GM12878 (cell line): Measurements from ENCODE around the gene SIL1. TPM values are rescaled to one million over a fixed set of nuclear protein-coding genes. Genes with fewer than 3 reads are reported as not detected.

Experiments used
- ATAC-seq: fragments of 200-7000 bp; cut with Tn5 transposase; 3 replicates; pipeline ENCODE4 v1.9.1; 2020; ENCODE audit warnings: mild to moderate bottlenecking, moderate library complexity
- BruUV-seq: library from RNA; stranded (reverse); fragments of 400-500 nt; replicated peaks from 2 replicates; lab custom pipeline; 2021; lab: Mats Ljungman, UMichigan
- CTCF ChIA-PET: fragments of 300-600 bp; sonication (Branson Sonifier 250); formaldehyde crosslinking; extraction: SDS; loops from one replicate; lab custom pipeline; 2021; ENCODE audit warnings: inconsistent platforms; lab: Yijun Ruan, JAX
- POLR2A ChIA-PET: fragments of 350-600 bp; formaldehyde crosslinking; extraction: SDS; loops from one replicate; lab custom pipeline; 2021; ENCODE audit warnings: inconsistent platforms; lab: Charles Lee
- RAD21 ChIA-PET: fragments of 300-600 bp; sonication (Branson Sonifier 250); formaldehyde crosslinking; loops from one replicate; lab custom pipeline; 2023; ENCODE audit warnings: antibody characterized with exemption; ENCODE audit not compliant: unreplicated experiment; lab: Charles Lee
- SMC1A ChIA-PET: fragments of 300-600 bp; sonication (Branson Sonifier 250); formaldehyde crosslinking; loops from one replicate; lab custom pipeline; 2023; ENCODE audit not compliant: unreplicated experiment, uncharacterized antibody; lab: Charles Lee
- DNase-seq: peaks from one replicate; pipeline ENCODE4 v3.0.0-alpha.2; 2011; ENCODE audit warnings: low read depth, low spot score
- FAIRE-seq: peaks from 3 replicates; lab custom pipeline; 2011; peaks lifted over from hg19 to GRCh38; lab: Jason Lieb, UNC
- H2AFZ ChIP-seq: 2 replicates; pipeline ENCODE4 v1.6.0; 2011; ENCODE audit warnings: low read depth, low read length, control low read depth; ENCODE audit not compliant: control insufficient read depth
- H3K27ac ChIP-seq: 2 replicates; pipeline ENCODE4 v1.5.1; 2011; ENCODE audit warnings: control low read depth; ENCODE audit not compliant: control insufficient read depth, insufficient read depth
- H3K27me3 ChIP-seq, 2 experiments: replicated peaks in 1 of 2; 2 replicates each; pipeline versions ENCODE4 v1.6.0 to v1.6.1; 2011; ENCODE audit warnings: low read length in 1 of 2; ENCODE audit not compliant: control insufficient read depth in 2 of 2, insufficient read depth in 2 of 2
- H3K36me3 ChIP-seq, 2 experiments: 2 replicates each; pipeline ENCODE4 v1.5.1; 2011; ENCODE audit warnings: low read length in 1 of 2; ENCODE audit not compliant: control insufficient read depth in 2 of 2, insufficient read depth in 2 of 2
- H3K4me1 ChIP-seq: 2 replicates; pipeline ENCODE4 v1.6.1; 2011; ENCODE audit warnings: mild to moderate bottlenecking, low read length, moderate library complexity, mixed read lengths; ENCODE audit not compliant: control insufficient read depth, insufficient read depth
- H3K4me2 ChIP-seq: 2 replicates; pipeline ENCODE4 v1.6.0; 2011; ENCODE audit warnings: control low read depth; ENCODE audit not compliant: control insufficient read depth, insufficient read depth
- H3K4me3 ChIP-seq: fragments of 200-600 bp; sonication (generic); 2 replicates; pipeline ENCODE4 v1.5.1; 2016
- H3K79me2 ChIP-seq: 2 replicates; pipeline ENCODE4 v1.6.0; 2011; ENCODE audit warnings: low read length; ENCODE audit not compliant: control insufficient read depth, insufficient read depth
- H3K9ac ChIP-seq: 2 replicates; pipeline ENCODE4 v1.8.0; 2011; ENCODE audit warnings: low read length, control low read depth, mixed read lengths; ENCODE audit not compliant: control insufficient read depth, insufficient read depth
- H3K9me3 ChIP-seq: replicated peaks from 3 replicates; pipeline ENCODE4 v1.5.1; 2011; ENCODE audit warnings: mild to moderate bottlenecking, low read length; ENCODE audit not compliant: control insufficient read depth, insufficient read depth
- H4K20me1 ChIP-seq: 2 replicates; pipeline ENCODE4 v1.6.0; 2011; ENCODE audit not compliant: control insufficient read depth, insufficient read depth
- ATF2 ChIP-seq: IDR thresholded peaks from 2 replicates; pipeline ENCODE4 v1.6.1; 2012; ENCODE audit warnings: low read length, inconsistent platforms
- ATF3 ChIP-seq: IDR thresholded peaks from 2 replicates; pipeline ENCODE4 v1.6.1; 2011; ENCODE audit warnings: low read depth, mild to moderate bottlenecking, low read length, moderate library complexity, borderline replicate concordance; ENCODE audit errors: extremely low read depth
- BMI1 ChIP-seq: fragments of 450-650 bp; IDR thresholded peaks from 2 replicates; pipeline ENCODE4 v1.6.1; 2016; ENCODE audit warnings: mild to moderate bottlenecking, moderate library complexity, borderline replicate concordance
- CBFB ChIP-seq: IDR thresholded peaks from 2 replicates; pipeline ENCODE4 v1.6.1; 2016; ENCODE audit warnings: antibody characterized with exemption, low read depth
- CUX1 ChIP-seq: IDR thresholded peaks from 2 replicates; pipeline ENCODE4 v1.6.1; 2012; ENCODE audit warnings: improper control_type of control experiment, low read depth, low read length; ENCODE audit not compliant: insufficient replicate concordance
- EED ChIP-seq: sonication (generic); IDR thresholded peaks from 2 replicates; pipeline ENCODE4 v1.6.1; 2016; ENCODE audit warnings: antibody characterized with exemption, low read depth
- JUNB ChIP-seq: IDR thresholded peaks from 2 replicates; pipeline ENCODE4 v1.6.1; 2016; ENCODE audit warnings: antibody characterized with exemption, mild to moderate bottlenecking
- NFYA ChIP-seq: IDR thresholded peaks from 2 replicates; pipeline ENCODE4 v1.6.1; 2011; ENCODE audit warnings: low read depth, mild to moderate bottlenecking, low read length, improper control_type of control experiment, borderline replicate concordance
- NR2C1 ChIP-seq: fragments of 450-650 bp; IDR thresholded peaks from 2 replicates; pipeline ENCODE4 v1.6.1; 2017; ENCODE audit warnings: antibody characterized with exemption, mild to moderate bottlenecking, moderate library complexity
- NR2C2 ChIP-seq: IDR thresholded peaks from 2 replicates; pipeline ENCODE4 v1.6.1; 2011; ENCODE audit warnings: borderline replicate concordance, low read depth; ENCODE audit not compliant: control insufficient read depth, insufficient read length
- NRF1 ChIP-seq: conservative IDR thresholded peaks from 2 replicates; pipeline ENCODE4 v1.6.1; 2011; ENCODE audit warnings: mild to moderate bottlenecking, low read depth, low read length, improper control_type of control experiment
- RBBP5 ChIP-seq: fragments of 200-600 bp; sonication (generic); conservative IDR thresholded peaks from 2 replicates; pipeline ENCODE4 v1.6.1; 2016
- RELA ChIP-seq: fragments of 450-650 bp; IDR thresholded peaks from 2 replicates; pipeline ENCODE4 v1.8.0; 2014; ENCODE audit warnings: borderline replicate concordance; ENCODE audit not compliant: partially characterized antibody
- SMAD1 ChIP-seq: fragments of 450-650 bp; IDR thresholded peaks from 2 replicates; pipeline ENCODE4 v1.6.1; 2018; ENCODE audit warnings: mild to moderate bottlenecking, low read depth; ENCODE audit not compliant: partially characterized antibody
- ZNF274 ChIP-seq: IDR thresholded peaks from one replicate; pipeline ENCODE4 v1.8.0; 2011; ENCODE audit not compliant: insufficient read length, insufficient read depth
- WGBS: methylation state at CpG from one replicate; pipeline ENCODE4 v1.1.6; 2016; ENCODE audit warnings: low lambda C conversion rate; ENCODE audit not compliant: insufficient replicate concordance, insufficient coverage; ENCODE audit errors: missing lambda C conversion rate; 5-methylcytosine and 5-hydroxymethylcytosine counted together
- in situ Hi-C: fragments of 300-500 bp; cut with MboI; formaldehyde crosslinking; loops from 9 replicates; pipeline ENCODE4 v1.14.3; 2018; ENCODE audit warnings: mixed read lengths
- intact Hi-C: fragments of 100-400 bp; cut with micrococcal nuclease; formaldehyde crosslinking; loops from one replicate; pipeline ENCODE4 v1.14.2; 2022; ENCODE audit not compliant: unreplicated experiment
- polyA plus RNA-seq, 11 experiments: library from polyadenylated mRNA; depleted of rRNA in 4 of 11; unstranded in 6 of 11; stranded (reverse) in 5 of 11; fragments of >200 nt; fragmentation: Nextera tagmentation in 4 of 11; fragmentation: Illumina TruSeq in 1 of 11; extraction: Ambion mirVana in 4 of 11; extraction: Trizol in 1 of 11; gene quantifications; 1 replicate in 1 of 11; 2 replicates in 10 of 11; pipeline versions ENCODE4 v1.2.1 to v1.2.3, GENCODE V29; 2011 to 2016; ENCODE audit warnings: inconsistent platforms in 2 of 11, missing spikeins in 2 of 11, low read depth in 1 of 11
- total RNA-seq, 4 experiments: library from RNA; depleted of rRNA in 3 of 4; stranded (reverse); fragments of >200 nt in 3 of 4; fragmentation: Illumina TruSeq in 1 of 4; extraction: Trizol in 1 of 4; gene quantifications; 2 replicates each; pipeline versions ENCODE4 v1.2.1 to v1.2.3, GENCODE V29; 2013 to 2021

Gene SIL1
- total and polyA plus RNA-seq, 10 of the 15 experiments (the other 5 are each of a cell fraction or from before 2014, with no cell fraction given): 4.1 to 49.8 (median 29.4) TPM

- no peak overlapping the region for H3K27ac ChIP-seq
- no peak overlapping the region for H3K4me3 ChIP-seq
- ChIA-PET SMC1A (interaction anchor here (0.7 to 1.1 kb wide), 2 partner anchors 23 to 431 kb away, joined by 3 read pairs; no protein-coding TSS in a partner anchor), RAD21 (no interaction called here), POLR2A (interaction anchor here (0.6 kb wide), 1 partner anchor 157 kb away, joined by 6 read pairs; no protein-coding TSS in a partner anchor), CTCF (interaction anchor here (0.9 to 1.6 kb wide), 3 partner anchors 22 to 402 kb away, joined by 3 to 4 read pairs (median 3); no protein-coding TSS in a partner anchor)
- in situ Hi-C loops (no loop called here), intact Hi-C loops (no loop called here)
- H3K27me3 ChIP-seq: no peaks in the 10 kb centered on the region
- no peak overlapping the region for H2AFZ ChIP-seq
- DNase-seq: no peak
- no peaks in the 10 kb centered on the region for H4K20me1 ChIP-seq
- no peaks in the 10 kb centered on the region for H3K79me2 ChIP-seq
- no peak overlapping the region for H3K9ac ChIP-seq
- no peaks in the 10 kb centered on the region; the same call in 2 of the 3 replicates for H3K9me3 ChIP-seq
- no peak for ATAC-seq
- no peaks in the 10 kb centered on the region for H3K36me3 ChIP-seq
- no peak for FAIRE-seq
- WGBS: 39% methylated on average over 1 of the region's 1 CpG
- H3K4me1 ChIP-seq: no peaks in the 10 kb centered on the region
- H3K4me2 ChIP-seq: no peak overlapping the region
- no TSS peak for BruUV-seq
- no peak for TF ChIP-seq ATF2
- no peak for TF ChIP-seq BMI1
- TF ChIP-seq NR2C1: no peak
- no peak for TF ChIP-seq NRF1
- no peak for TF ChIP-seq CUX1
- no peak for TF ChIP-seq NFYA
- TF ChIP-seq EED: no peak
- no peak for TF ChIP-seq RELA
- no peak for TF ChIP-seq NR2C2
- no peak for TF ChIP-seq RBBP5
- TF ChIP-seq ATF3: no peak
- no peak for TF ChIP-seq ZNF274
- no peak for TF ChIP-seq JUNB
- TF ChIP-seq CBFB: no peak
- TF ChIP-seq SMAD1: no peak
Measured at GRCh38 chr5:139228201-139228803, 30.1 kb upstream of the SIL1 start.
